Keratinocyte (primary cell): ENCODE measurements around the gene MEGF11. TPM values are rescaled to one million over a fixed set of nuclear protein-coding genes. Genes with fewer than 3 reads are reported as not detected.

ENCODE experiments used
- DNase-seq: peaks from one replicate; pipeline ENCODE4 v3.0.0-alpha.2; 2011; ENCODE audit warnings: low read depth, missing footprints, low spot score
- FAIRE-seq: peaks from 2 replicates; lab custom pipeline; 2011; peaks lifted over from hg19 to GRCh38; lab: Jason Lieb, UNC
- H2AFZ ChIP-seq: 2 replicates; pipeline ENCODE4 v1.6.0; 2012; ENCODE audit warnings: low read length, control low read depth, inconsistent platforms; ENCODE audit not compliant: control insufficient read depth
- H3K27ac ChIP-seq: 2 replicates; pipeline ENCODE4 v1.5.1; 2011; ENCODE audit warnings: low read length; ENCODE audit not compliant: control insufficient read depth, insufficient read depth
- H3K27me3 ChIP-seq: 3 replicates; pipeline ENCODE4 v1.6.0; 2011; ENCODE audit warnings: low read length; ENCODE audit not compliant: control insufficient read depth, insufficient read depth; ENCODE audit errors: extremely low read depth
- H3K36me3 ChIP-seq, 2 experiments: 2 replicates in 1 of 2; 3 replicates in 1 of 2; pipeline ENCODE4 v1.5.1; 2011; ENCODE audit warnings: low read length in 2 of 2, mild to moderate bottlenecking in 1 of 2; ENCODE audit not compliant: control insufficient read depth in 2 of 2, insufficient read depth in 2 of 2; ENCODE audit errors: extremely low read depth in 1 of 2
- H3K4me1 ChIP-seq: 3 replicates; pipeline ENCODE4 v1.5.1; 2011; ENCODE audit warnings: low read length; ENCODE audit not compliant: control insufficient read depth, insufficient read depth; ENCODE audit errors: extremely low read depth
- H3K4me2 ChIP-seq: 3 replicates; pipeline ENCODE4 v1.6.0; 2011; ENCODE audit warnings: low read depth, low read length; ENCODE audit not compliant: control insufficient read depth, insufficient read depth; ENCODE audit errors: extremely low read depth
- H3K4me3 ChIP-seq, 3 experiments: fragments of 200-600 bp in 1 of 3; sonication (generic) in 1 of 3; 2 replicates in 2 of 3; 3 replicates in 1 of 3; pipeline ENCODE4 v1.5.1; 2011 to 2016; ENCODE audit warnings: low read length in 3 of 3, mild to moderate bottlenecking in 3 of 3, control low read depth in 2 of 3, inconsistent platforms in 1 of 3, low read depth in 1 of 3, mixed read lengths in 1 of 3, mixed run types in 1 of 3, moderate library complexity in 1 of 3; ENCODE audit not compliant: control insufficient read depth in 2 of 3, insufficient read depth in 2 of 3; ENCODE audit errors: extremely low read depth in 1 of 3
- H3K79me2 ChIP-seq: 2 replicates; pipeline ENCODE4 v1.6.0; 2012; ENCODE audit warnings: low read length; ENCODE audit not compliant: control insufficient read depth, insufficient read depth
- H3K9ac ChIP-seq: 3 replicates; pipeline ENCODE4 v1.6.0; 2011; ENCODE audit warnings: low read length; ENCODE audit not compliant: control insufficient read depth, insufficient read depth; ENCODE audit errors: extremely low read depth
- H3K9me1 ChIP-seq: 3 replicates; pipeline ENCODE4 v1.6.0; 2011; ENCODE audit warnings: low read length; ENCODE audit not compliant: control insufficient read depth, insufficient read depth; ENCODE audit errors: extremely low read depth
- H3K9me3 ChIP-seq: 2 replicates; pipeline ENCODE4 v1.5.1; 2012; ENCODE audit warnings: low read depth, low read length; ENCODE audit not compliant: control insufficient read depth
- H4K20me1 ChIP-seq: 3 replicates; pipeline ENCODE4 v1.6.0; 2011; ENCODE audit warnings: low read length; ENCODE audit not compliant: control insufficient read depth, insufficient read depth; ENCODE audit errors: extremely low read depth
- EZH2 ChIP-seq: IDR thresholded peaks from one replicate; pipeline ENCODE4 v1.6.1; 2012; ENCODE audit warnings: inconsistent platforms, mild to moderate bottlenecking, low read length, moderate library complexity
- dilution Hi-C: fragments of 300-500 bp; cut with MboI; formaldehyde crosslinking; loops from one replicate; pipeline ENCODE4 v1.7.0; 2020; ENCODE audit warnings: low sequenced_read_pairs; ENCODE audit not compliant: extremely low pct_ligation_motif_present
- polyA plus RNA-seq, 5 experiments: library from polyadenylated mRNA; depleted of rRNA in 3 of 5; stranded (reverse) in 3 of 5; stranded (forward) in 1 of 5; unstranded in 1 of 5; fragments of >200 nt; gene quantifications; 1 replicate in 1 of 5; 2 replicates in 3 of 5; 3 replicates in 1 of 5; pipeline versions ENCODE4 v1.2.1 to v1.2.3, GENCODE V29; 2011 to 2012; ENCODE audit warnings: missing spikeins in 2 of 5, low read depth in 1 of 5, low replicate concordance in 1 of 5
- TF ChIP-seq, protein P1 (sequence below), 3 experiments: IDR thresholded peaks in 1 of 3; conservative IDR thresholded peaks in 1 of 3; optimal IDR thresholded peaks in 1 of 3; 2 replicates in 2 of 3; 3 replicates in 1 of 3; pipeline versions ENCODE3 to v1.5.1; 2011; ENCODE audit warnings: low read length in 3 of 3, mild to moderate bottlenecking in 3 of 3, moderate library complexity in 2 of 3, control low read depth in 1 of 3, inconsistent platforms in 1 of 3; ENCODE audit not compliant: insufficient read depth in 2 of 3; ENCODE audit errors: extremely low read depth in 1 of 3

Gene MEGF11
- polyA plus RNA-seq, 1 donor (not counting 4 experiments of a cell fraction or from before 2014, with no cell fraction given): not detected

DNA sequence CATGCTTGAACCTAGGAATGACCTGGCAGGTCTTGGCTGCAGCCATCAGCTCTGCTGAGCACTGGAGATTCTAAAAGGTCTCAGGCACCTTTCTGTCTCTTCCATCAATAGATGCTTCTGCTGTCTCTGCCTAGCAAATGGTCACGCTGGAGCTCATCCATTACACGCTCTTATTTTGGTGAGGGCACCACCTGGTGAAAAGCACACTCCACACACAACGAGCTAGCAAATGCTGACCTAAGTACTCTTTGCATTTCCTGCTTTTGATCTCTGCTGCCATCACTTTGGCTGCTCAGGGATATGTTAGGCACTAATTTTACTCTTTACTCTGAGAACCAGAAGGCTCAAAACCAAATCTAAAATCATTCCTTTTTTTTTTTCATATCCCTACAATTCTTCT is 293.0 kb downstream of the MEGF11 start:
- H3K9me1 ChIP-seq: no peaks in the 10 kb centered on the region
- H3K27me3 ChIP-seq: peaks cover 20% of the 10 kb centered on the region
- peaks cover 13% of the 10 kb centered on the region for H3K4me1 ChIP-seq
- DNase-seq (no peak), FAIRE-seq (no peak)
- no peaks in the 10 kb centered on the region for H3K9me3 ChIP-seq
- no peaks in the 10 kb centered on the region for H4K20me1 ChIP-seq
- H2AFZ ChIP-seq: no peak overlapping the region
- no peak overlapping the region for H3K4me3 ChIP-seq
- H3K79me2 ChIP-seq: no peaks in the 10 kb centered on the region
- dilution Hi-C loops: no loop called here
- no peak overlapping the region for H3K27ac ChIP-seq
- H3K36me3 ChIP-seq: no peaks in the 10 kb centered on the region
- TF ChIP-seq EZH2: no peak
- TF ChIP-seq, protein P1, sequence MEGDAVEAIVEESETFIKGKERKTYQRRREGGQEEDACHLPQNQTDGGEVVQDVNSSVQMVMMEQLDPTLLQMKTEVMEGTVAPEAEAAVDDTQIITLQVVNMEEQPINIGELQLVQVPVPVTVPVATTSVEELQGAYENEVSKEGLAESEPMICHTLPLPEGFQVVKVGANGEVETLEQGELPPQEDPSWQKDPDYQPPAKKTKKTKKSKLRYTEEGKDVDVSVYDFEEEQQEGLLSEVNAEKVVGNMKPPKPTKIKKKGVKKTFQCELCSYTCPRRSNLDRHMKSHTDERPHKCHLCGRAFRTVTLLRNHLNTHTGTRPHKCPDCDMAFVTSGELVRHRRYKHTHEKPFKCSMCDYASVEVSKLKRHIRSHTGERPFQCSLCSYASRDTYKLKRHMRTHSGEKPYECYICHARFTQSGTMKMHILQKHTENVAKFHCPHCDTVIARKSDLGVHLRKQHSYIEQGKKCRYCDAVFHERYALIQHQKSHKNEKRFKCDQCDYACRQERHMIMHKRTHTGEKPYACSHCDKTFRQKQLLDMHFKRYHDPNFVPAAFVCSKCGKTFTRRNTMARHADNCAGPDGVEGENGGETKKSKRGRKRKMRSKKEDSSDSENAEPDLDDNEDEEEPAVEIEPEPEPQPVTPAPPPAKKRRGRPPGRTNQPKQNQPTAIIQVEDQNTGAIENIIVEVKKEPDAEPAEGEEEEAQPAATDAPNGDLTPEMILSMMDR (optimal IDR thresholded peaks at IDR 0.05 in 1 of 3, IDR thresholded peaks at IDR 0.05 in 1 of 3, conservative IDR thresholded peaks at IDR 0.05 in 1 of 3; ENCODE audit: extremely low read depth in 1 of 3, insufficient read depth in 2 of 3, low read length in 3 of 3): no peak
- H3K4me2 ChIP-seq: no peak overlapping the region
- H3K9ac ChIP-seq: no peak overlapping the region

DNA sequence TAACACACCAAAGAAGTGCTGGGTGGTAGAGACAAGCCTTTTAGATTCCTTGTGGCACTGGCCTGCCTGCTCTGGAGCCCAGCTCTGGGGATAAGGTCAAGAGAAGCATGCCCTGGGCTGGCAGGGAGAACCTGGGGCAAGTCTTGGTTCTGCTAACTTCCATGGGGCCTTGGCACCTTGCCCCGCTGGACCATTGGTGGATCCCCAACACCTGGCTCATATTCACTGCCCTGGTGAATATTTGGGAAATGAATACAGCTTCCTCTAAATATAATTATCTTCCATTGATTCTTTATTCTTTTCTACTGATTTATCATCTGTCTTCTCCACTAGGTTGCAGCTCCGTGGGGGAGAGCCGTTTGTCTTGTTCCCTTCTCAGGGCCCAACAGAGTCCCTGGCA is 294.7 kb downstream of the MEGF11 start:
- H3K79me2 ChIP-seq: no peaks in the 10 kb centered on the region
- TF ChIP-seq, protein P1 (optimal IDR thresholded peaks at IDR 0.05 in 1 of 3, IDR thresholded peaks at IDR 0.05 in 1 of 3, conservative IDR thresholded peaks at IDR 0.05 in 1 of 3; ENCODE audit: extremely low read depth in 1 of 3, insufficient read depth in 2 of 3, low read length in 3 of 3): no peak
- TF ChIP-seq EZH2: no peak
- H3K27ac ChIP-seq: no peak overlapping the region
- FAIRE-seq: no peak
- H3K27me3 ChIP-seq: peaks cover 20% of the 10 kb centered on the region
- H2AFZ ChIP-seq: no peak overlapping the region
- H3K36me3 ChIP-seq: no peaks in the 10 kb centered on the region
- H3K4me2 ChIP-seq: no peak overlapping the region
- no peaks in the 10 kb centered on the region for H3K9me1 ChIP-seq
- H3K9me3 ChIP-seq: no peaks in the 10 kb centered on the region
- no peak overlapping the region for H3K9ac ChIP-seq
- no peaks in the 10 kb centered on the region for H4K20me1 ChIP-seq
- DNase-seq: no peak
- dilution Hi-C loops: no loop called here
- no peak overlapping the region for H3K4me3 ChIP-seq
- H3K4me1 ChIP-seq: peaks cover 13% of the 10 kb centered on the region
